Left ventricle myocardium inferior (tissue), 1 donor: ENCODE data around the gene PELI1. TPM values are rescaled to one million over a fixed set of nuclear protein-coding genes. Genes with fewer than 3 reads are reported as not detected.

Experiments
- DNase-seq: peaks from one replicate; pipeline ENCODE4 v3.0.0-alpha.2; 2020
- H3K27ac ChIP-seq: fragments of 200-600 bp; replicated peaks from 2 replicates; pipeline ENCODE4 v1.8.0; 2021
- H3K27me3 ChIP-seq: fragments of 200-600 bp; 2 replicates; pipeline ENCODE4 v1.8.0; 2021; ENCODE audit warnings: low read depth
- H3K36me3 ChIP-seq: fragments of 200-600 bp; 2 replicates; pipeline ENCODE4 v1.8.0; 2021
- H3K4me1 ChIP-seq: fragments of 200-600 bp; 2 replicates; pipeline ENCODE4 v1.8.0; 2021
- H3K4me3 ChIP-seq: fragments of 200-600 bp; 2 replicates; pipeline ENCODE4 v1.8.0; 2021; ENCODE audit warnings: mild to moderate bottlenecking, moderate library complexity
- H3K9me3 ChIP-seq: fragments of 200-600 bp; replicated peaks from 2 replicates; pipeline ENCODE4 v1.8.0; 2021
- CTCF ChIP-seq: fragments of 200-600 bp; IDR thresholded peaks from 2 replicates; pipeline ENCODE4 v1.8.0; 2021; ENCODE audit warnings: antibody characterized with exemption, mild to moderate bottlenecking, borderline replicate concordance
- intact Hi-C: fragments of 100-400 bp; cut with micrococcal nuclease; formaldehyde crosslinking; loops from one replicate; pipeline ENCODE4 v1.11.0; 2022
- total RNA-seq: library from RNA; stranded (reverse); fragmentation: NEBNext Ultra II Directional; extraction: Animal tissue kit (Norgen Biotek cat#: 25700); gene quantifications from one replicate; pipeline ENCODE4 v1.2.1, GENCODE V29; 2021
- donor health status: DM: no; HTN: yes; CAD: no; lungs with severe emphysema.

PELI1 gene
- total RNA-seq, 1 donor from 2014 or later = 6.6 TPM

- no peaks in the 10 kb centered on the region for H3K9me3 ChIP-seq
- no peak overlapping the region for H3K27ac ChIP-seq
- no peaks in the 10 kb centered on the region for H3K27me3 ChIP-seq
- TF ChIP-seq CTCF = no peak
- H3K36me3 ChIP-seq = no peaks in the 10 kb centered on the region
- no peak overlapping the region for H3K4me3 ChIP-seq
- intact Hi-C loops = loop anchor here (10.0 kb wide), 1 partner anchor 180 kb away; no protein-coding TSS in a partner anchor
- DNase-seq = no peak
- H3K4me1 ChIP-seq = peaks cover 73% of the 10 kb centered on the region
Measured at GRCh38 chr2:64134813-64135212, 9.4 kb downstream of the PELI1 start.

GRCh38 chr2:64133828-64134227 is 10.4 kb downstream of the PELI1 start:
- Histone ChIP-seq H3K27ac (no peak overlapping the region), H3K4me3 (no peak overlapping the region), H3K27me3 (no peaks in the 10 kb centered on the region), H3K4me1 (peaks cover 73% of the 10 kb centered on the region), H3K36me3 (no peaks in the 10 kb centered on the region), H3K9me3 (no peaks in the 10 kb centered on the region)
- intact Hi-C loops = loop anchor here (10.0 kb wide), 1 partner anchor 181 kb away; no protein-coding TSS in a partner anchor
- no peak for DNase-seq
- no peak for TF ChIP-seq CTCF

- Histone ChIP-seq H3K27me3 (no peaks in the 10 kb centered on the region), H3K36me3 (no peaks in the 10 kb centered on the region), H3K27ac (no peak overlapping the region), H3K4me3 (no peak overlapping the region), H3K9me3 (no peaks in the 10 kb centered on the region), H3K4me1 (peaks cover 73% of the 10 kb centered on the region)
- TF ChIP-seq CTCF = no peak
- no peak for DNase-seq
- intact Hi-C loops = loop anchor here (10.0 kb wide), 1 partner anchor 181 kb away; no protein-coding TSS in a partner anchor
Measured at GRCh38 chr2:64133354-64133753, 10.9 kb downstream of the PELI1 start.

GRCh38 chr2:64130333-64130732 is 13.9 kb downstream of the PELI1 start:
- no peak overlapping the region for H3K27ac ChIP-seq
- intact Hi-C loops = loop anchor here (10.0 kb wide), 1 partner anchor 184 kb away; no protein-coding TSS in a partner anchor
- no peaks in the 10 kb centered on the region for H3K36me3 ChIP-seq
- no peaks in the 10 kb centered on the region for H3K9me3 ChIP-seq
- DNase-seq = no peak
- no peak overlapping the region for H3K4me3 ChIP-seq
- H3K4me1 ChIP-seq = peaks cover 59% of the 10 kb centered on the region
- no peak for TF ChIP-seq CTCF
- H3K27me3 ChIP-seq = no peaks in the 10 kb centered on the region

- intact Hi-C loops = no loop called here
- no peak for TF ChIP-seq CTCF
- no peaks in the 10 kb centered on the region for H3K27me3 ChIP-seq
- H3K9me3 ChIP-seq = peaks cover 3% of the 10 kb centered on the region
- H3K27ac ChIP-seq = no peak overlapping the region
- H3K36me3 ChIP-seq = no peaks in the 10 kb centered on the region
- H3K4me1 ChIP-seq = peaks cover 45% of the 10 kb centered on the region
- no peak for DNase-seq
- no peak overlapping the region for H3K4me3 ChIP-seq
Measured at GRCh38 chr2:64128943-64129391, 15.3 kb downstream of the PELI1 start.

GRCh38 chr2:64128406-64128805 is 15.8 kb downstream of the PELI1 start:
- Histone ChIP-seq H3K4me3 (no peak overlapping the region), H3K4me1 (peaks cover 40% of the 10 kb centered on the region), H3K27ac (no peak overlapping the region), H3K27me3 (no peaks in the 10 kb centered on the region), H3K36me3 (no peaks in the 10 kb centered on the region), H3K9me3 (peaks cover 7% of the 10 kb centered on the region)
- no peak for TF ChIP-seq CTCF
- intact Hi-C loops = no loop called here
- DNase-seq = no peak
